ENCODE data around the gene COL8A1.

GRCh38 chr3:99834211-99834957 lies 196.0 kb downstream of the COL8A1 start:
- TF ChIP-seq CTCF (IDR thresholded peaks at IDR 0.05) (no peak), POLR2A (IDR thresholded peaks at IDR 0.05) (no peak)

All from testis (tissue), 2 donors.